Thyroid gland (tissue), 4 donors: ENCODE results near the gene BICDL2.

Experiments used
- CTCF ChIP-seq, 6 experiments: fragments of 200-600 bp in 3 of 6; fragments of 450-650 bp in 3 of 6; sonication (generic) in 3 of 6; IDR thresholded peaks; one replicate each; pipeline ENCODE4 v1.5.1; 2016 to 2019; ENCODE audit warnings: antibody characterized with exemption in 6 of 6, mild to moderate bottlenecking in 2 of 6, inconsistent platforms in 1 of 6, moderate library complexity in 1 of 6
- POLR2A ChIP-seq, 2 donors: fragments of 450-650 bp; IDR thresholded peaks; one replicate each; pipeline ENCODE4 v1.6.1; 2017; ENCODE audit warnings: antibody characterized with exemption in 2 of 2, mild to moderate bottlenecking in 2 of 2, moderate library complexity in 1 of 2

- TF ChIP-seq POLR2A (IDR thresholded peaks at IDR 0.05) (no peak), CTCF (IDR thresholded peaks at IDR 0.05) (no peak)
Observed at GRCh38 chr16:3047387-3047720, 10.6 kb upstream of the BICDL2 start.
